Measurements from ENCODE around the gene MIGA2.
A peak's percentile ranks its signal among the peaks of the same experiment; 100 is the strongest.

Gene MIGA2

GRCh38 chr9:129109952-129110739 is 73.7 kb downstream of the MIGA2 start:
- peaks cover 13% of the 10 kb centered on the region for H3K4me1 ChIP-seq (ENCODE audit: control insufficient read depth, insufficient read depth, low read depth, low read length)
- peak overlapping the region; percentile 15 for H2BK15ac ChIP-seq (ENCODE audit: low read depth, poor library complexity, severe bottlenecking)
- peak overlapping the region; percentile 31 to 76 for H3K18ac ChIP-seq (ENCODE audit: low read depth in 1 of 2, low read length in 2 of 2)

DNA sequence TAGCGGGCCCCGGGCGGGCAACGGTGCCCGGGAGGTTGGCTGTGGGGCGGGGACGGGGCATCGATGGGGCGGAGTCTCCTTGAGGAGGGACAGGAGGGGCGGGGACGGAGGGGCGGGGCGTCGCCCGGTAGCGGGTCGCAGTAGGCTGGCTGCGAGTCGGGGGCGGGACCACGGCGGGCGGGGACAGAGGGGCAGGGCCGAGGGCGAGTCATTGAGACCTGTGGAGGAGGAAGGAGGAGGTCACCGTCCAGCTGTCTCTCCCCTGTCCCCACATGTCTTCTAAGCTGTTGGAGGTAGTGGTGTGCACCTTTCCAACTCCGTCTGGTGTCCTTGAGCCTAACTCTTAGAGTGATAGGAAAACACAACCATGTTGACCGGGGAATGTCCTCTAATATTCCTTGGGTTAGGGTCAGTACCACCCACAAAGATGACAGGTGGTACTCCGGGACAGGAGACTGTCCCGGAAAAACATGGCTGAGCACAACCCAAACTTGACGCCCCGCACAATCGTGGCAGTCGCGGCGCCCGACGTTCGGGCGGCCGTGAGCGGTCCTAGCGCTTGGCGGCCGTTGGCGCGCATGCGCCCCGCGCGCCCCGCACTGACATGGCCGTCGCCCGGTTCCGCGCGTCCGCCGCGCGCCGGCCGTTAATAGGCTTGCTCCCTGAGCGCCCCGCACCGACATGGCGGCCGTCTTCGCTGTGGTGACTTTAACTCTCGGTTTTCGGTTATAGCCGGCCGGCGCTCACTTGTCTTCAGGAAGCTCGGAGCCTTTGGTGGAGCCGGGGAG is 74.5 kb downstream of the MIGA2 start, which contains the start of the genes CRAT and PTPA:
Gene CRAT (minus strand): TSS at position 54 of the 788 bp plus-strand sequence. CDS start 284 bp downstream, outside the sequence.
Gene PTPA (plus strand): TSS at position 676 of the 788 bp plus-strand sequence. CDS start 186 bp downstream, outside the sequence.
- peaks cover 28% of the 10 kb centered on the region for H3K79me1 ChIP-seq (replicated peaks; ENCODE audit: low read length, poor library complexity, severe bottlenecking)
- peak within 1 kb of the TSS; percentile 88 for H2AK5ac ChIP-seq (ENCODE audit: low read length, severe bottlenecking)
- H2BK5ac ChIP-seq (ENCODE audit: low read depth, low read length, poor library complexity, severe bottlenecking) = peak within 1 kb of the TSS; percentile 88
- peak within 1 kb of the TSS; percentile 93 for H3K9ac ChIP-seq (ENCODE audit: low read length)
- H3K36me3 ChIP-seq (ENCODE audit: control insufficient read depth in 1 of 2, insufficient read depth in 2 of 2, low read depth in 1 of 2, low read length in 2 of 2) = peaks cover 27 to 31% of the 10 kb centered on the region in 2 experiments
- peak within 1 kb of the TSS; percentile 89 to 96 for H3K18ac ChIP-seq (ENCODE audit: low read depth in 1 of 2, low read length in 2 of 2)
- peak within 1 kb of the TSS; percentile 85 for H4K8ac ChIP-seq (ENCODE audit: low read length)
- peak within 1 kb of the TSS in 1 of 2 experiments; percentile 92 for H3K14ac ChIP-seq (ENCODE audit: low read length in 2 of 2)
- H2AFZ ChIP-seq (ENCODE audit: low read depth, low read length) = peak within 1 kb of the TSS; percentile 85
- peak within 1 kb of the TSS; percentile 44 for H2BK15ac ChIP-seq (ENCODE audit: low read depth, poor library complexity, severe bottlenecking)
- peak; percentile 94 for DNase-seq
- H3K4ac ChIP-seq (ENCODE audit: low read depth in 1 of 2, low read length in 2 of 2) = peak within 1 kb of the TSS; percentile 81 to 92
- peak within 1 kb of the TSS; percentile 45 for H2BK120ac ChIP-seq (ENCODE audit: low read depth, low read length)
- WGBS = under 1% methylated on average over 56 of the region's 77 CpGs
- peak within 1 kb of the TSS; percentile 81 to 99 for H3K4me3 ChIP-seq (ENCODE audit: insufficient read depth in 1 of 2, low read depth in 1 of 2, low read length in 2 of 2)
- peak within 1 kb of the TSS; percentile 23 to 45 for H3K23ac ChIP-seq (ENCODE audit: low read length in 2 of 2)
- H4K91ac ChIP-seq (ENCODE audit: low read length) = peak within 1 kb of the TSS; percentile 40
- no peaks in the 10 kb centered on the region for H3K27me3 ChIP-seq (ENCODE audit: control insufficient read depth in 1 of 2, insufficient read depth in 1 of 2, low read length in 2 of 2)
- H3K27ac ChIP-seq (ENCODE audit: low read length, poor library complexity, severe bottlenecking) = peak within 1 kb of the TSS; percentile 97
- H3K4me1 ChIP-seq (ENCODE audit: control insufficient read depth, insufficient read depth, low read depth, low read length) = peaks cover 16% of the 10 kb centered on the region
- H3K9me3 ChIP-seq (ENCODE audit: control insufficient read depth, low read length) = no peaks in the 10 kb centered on the region
- peak within 1 kb of the TSS; percentile 96 for H3K4me2 ChIP-seq (ENCODE audit: low read length, poor library complexity, severe bottlenecking)
- peak within 1 kb of the TSS; percentile 7 to 57 for H2BK12ac ChIP-seq (ENCODE audit: low read length in 2 of 2)

More at GRCh38 chr9:129109952-129110739, 73.7 kb downstream of the MIGA2 start:
- H3K23ac ChIP-seq (ENCODE audit: low read length in 2 of 2) = peak overlapping the region in 1 of 2 experiments; percentile 45
- H3K36me3 ChIP-seq (ENCODE audit: control insufficient read depth in 1 of 2, insufficient read depth in 2 of 2, low read depth in 1 of 2, low read length in 2 of 2) = peaks cover 35 to 37% of the 10 kb centered on the region in 2 experiments
- 6% methylated on average over 48 of the region's 64 CpGs for WGBS
- H3K4me3 ChIP-seq (ENCODE audit: insufficient read depth in 1 of 2, low read depth in 1 of 2, low read length in 2 of 2) = peak overlapping the region; percentile 78 to 99
- no peak overlapping the region for H3K27ac ChIP-seq (ENCODE audit: low read length, poor library complexity, severe bottlenecking)
- H3K14ac ChIP-seq (ENCODE audit: low read length in 2 of 2) = peak overlapping the region in 1 of 2 experiments; percentile 87
- peak overlapping the region; percentile 85 for H2AFZ ChIP-seq (ENCODE audit: low read depth, low read length)
- peak overlapping the region; percentile 40 for H4K91ac ChIP-seq (ENCODE audit: low read length)
- H3K4ac ChIP-seq (ENCODE audit: low read depth in 1 of 2, low read length in 2 of 2) = peak overlapping the region; percentile 29 to 81
- peak overlapping the region; percentile 38 for H2BK120ac ChIP-seq (ENCODE audit: low read depth, low read length)
- peak overlapping the region; percentile 96 for H3K4me2 ChIP-seq (ENCODE audit: low read length, poor library complexity, severe bottlenecking)
- H2AK5ac ChIP-seq (ENCODE audit: low read length, severe bottlenecking) = no peak overlapping the region
- peak overlapping the region; percentile 71 for H4K8ac ChIP-seq (ENCODE audit: low read length)
- peak; percentile 70 for DNase-seq
- H2BK5ac ChIP-seq (ENCODE audit: low read depth, low read length, poor library complexity, severe bottlenecking) = peak overlapping the region; percentile 39
- H3K9me3 ChIP-seq (ENCODE audit: control insufficient read depth, low read length) = no peaks in the 10 kb centered on the region
- peak overlapping the region; percentile 7 for H2BK12ac ChIP-seq (ENCODE audit: low read length in 2 of 2)
- H3K9ac ChIP-seq (ENCODE audit: low read length) = peak overlapping the region; percentile 91
- peaks cover 30% of the 10 kb centered on the region for H3K79me1 ChIP-seq (replicated peaks; ENCODE audit: low read length, poor library complexity, severe bottlenecking)
- H3K27me3 ChIP-seq (ENCODE audit: control insufficient read depth in 1 of 2, insufficient read depth in 1 of 2, low read length in 2 of 2) = no peaks in the 10 kb centered on the region

- Histone ChIP-seq H2BK12ac (ENCODE audit: low read length in 2 of 2) (no peak overlapping the region), H2BK15ac (ENCODE audit: low read depth, poor library complexity, severe bottlenecking) (peak overlapping the region; percentile 44), H3K27me3 (ENCODE audit: control insufficient read depth in 1 of 2, insufficient read depth in 1 of 2, low read length in 2 of 2) (no peaks in the 10 kb centered on the region), H2AFZ (ENCODE audit: low read depth, low read length) (peak overlapping the region; percentile 15), H3K4me2 (ENCODE audit: low read length, poor library complexity, severe bottlenecking) (peak overlapping the region; percentile 82), H3K18ac (ENCODE audit: low read depth in 1 of 2, low read length in 2 of 2) (peak overlapping the region; percentile 75 to 91), H3K27ac (ENCODE audit: low read length, poor library complexity, severe bottlenecking) (peak overlapping the region; percentile 96), H3K79me1 (replicated peaks; ENCODE audit: low read length, poor library complexity, severe bottlenecking) (peaks cover 23% of the 10 kb centered on the region), H3K4me3 (ENCODE audit: insufficient read depth in 1 of 2, low read depth in 1 of 2, low read length in 2 of 2) (peak overlapping the region; percentile 81 to 95), H2AK5ac (ENCODE audit: low read length, severe bottlenecking) (no peak overlapping the region), H2BK120ac (ENCODE audit: low read depth, low read length) (peak overlapping the region; percentile 45), H3K14ac (ENCODE audit: low read length in 2 of 2) (peak overlapping the region in 1 of 2 experiments; percentile 53), H4K91ac (ENCODE audit: low read length) (peak overlapping the region; percentile 34), H3K9me3 (ENCODE audit: control insufficient read depth, low read length) (no peaks in the 10 kb centered on the region), H2BK5ac (ENCODE audit: low read depth, low read length, poor library complexity, severe bottlenecking) (peak overlapping the region; percentile 33), H3K9ac (ENCODE audit: low read length) (peak overlapping the region; percentile 93), H3K4ac (ENCODE audit: low read depth in 1 of 2, low read length in 2 of 2) (peak overlapping the region; percentile 22 to 92), H3K23ac (ENCODE audit: low read length in 2 of 2) (peak overlapping the region in 1 of 2 experiments; percentile 23), H4K8ac (ENCODE audit: low read length) (peak overlapping the region; percentile 81), H3K36me3 (ENCODE audit: control insufficient read depth in 1 of 2, insufficient read depth in 2 of 2, low read depth in 1 of 2, low read length in 2 of 2) (peaks cover 20 to 24% of the 10 kb centered on the region in 2 experiments), H3K4me1 (ENCODE audit: control insufficient read depth, insufficient read depth, low read depth, low read length) (peaks cover 16% of the 10 kb centered on the region)
- peak; percentile 62 for DNase-seq
- under 1% methylated on average over 25 of the region's 37 CpGs for WGBS
Observed at GRCh38 chr9:129111528-129112151, 75.2 kb downstream of the MIGA2 start.

Data from mesenchymal stem cell (in vitro differentiated cells and primary cell).